ENCODE results near the gene BIN1. TPM values are rescaled to one million over a fixed set of nuclear protein-coding genes. Genes with fewer than 3 reads are reported as not detected.

BIN1 gene
- total RNA-seq, 1 experiment from 2014 or later: 42.5 TPM

GRCh38 chr2:127000937-127001336, 106.0 kb downstream of the BIN1 start:
- Mint-ChIP-seq H3K27me3 (ENCODE audit: low read depth) (no peaks in the 10 kb centered on the region), H3K36me3 (no peaks in the 10 kb centered on the region), H3K27ac (no peak overlapping the region), H3K4me3 (no peak overlapping the region), H3K4me1 (peaks cover 17% of the 10 kb centered on the region), H3K9me3 (no peaks in the 10 kb centered on the region)
- no peak for DNase-seq (ENCODE audit: low spot score)
- ChIA-PET POLR2A (no interaction called here), CTCF (no interaction called here)
- ATAC-seq: no peak
- no peak for TF ChIP-seq NR1H2 (CRISPR knock-in tag; IDR thresholded peaks at IDR 0.05)
- no peak for TF ChIP-seq MAX (CRISPR knock-in tag; IDR thresholded peaks at IDR 0.05)
- TF ChIP-seq GRHL2 (CRISPR knock-in tag; IDR thresholded peaks at IDR 0.05; ENCODE audit: insufficient replicate concordance, severe bottlenecking): no peak
- no peak for TF ChIP-seq FOXP4 (CRISPR knock-in tag; IDR thresholded peaks at IDR 0.05)
- TF ChIP-seq FOXJ3 (CRISPR knock-in tag; IDR thresholded peaks at IDR 0.05; ENCODE audit: borderline replicate concordance): no peak
- TF ChIP-seq PRRX2 (CRISPR knock-in tag; IDR thresholded peaks at IDR 0.05): no peak
- no peak for TF ChIP-seq ESRRA (CRISPR knock-in tag; IDR thresholded peaks at IDR 0.05; ENCODE audit: borderline replicate concordance)
- no peak for TF ChIP-seq ZNF425 (CRISPR knock-in tag; conservative IDR thresholded peaks at IDR 0.05)
- TF ChIP-seq IRF1 (CRISPR knock-in tag; IDR thresholded peaks at IDR 0.05): no peak
- no peak for TF ChIP-seq NFATC4 (CRISPR knock-in tag; IDR thresholded peaks at IDR 0.05)
- TF ChIP-seq TEAD4 (CRISPR knock-in tag; IDR thresholded peaks at IDR 0.05): no peak
- no peak for TF ChIP-seq EMX1 (CRISPR knock-in tag; IDR thresholded peaks at IDR 0.05)
- no peak for TF ChIP-seq ZNF263 (CRISPR knock-in tag; IDR thresholded peaks at IDR 0.05; ENCODE audit: low read depth)
- TF ChIP-seq MYBL2 (CRISPR knock-in tag; IDR thresholded peaks at IDR 0.05): no peak
- TF ChIP-seq NFYB (CRISPR knock-in tag; conservative IDR thresholded peaks at IDR 0.05; ENCODE audit: low read depth): no peak
- no peak for TF ChIP-seq SOX15 (CRISPR knock-in tag; IDR thresholded peaks at IDR 0.05)
- TF ChIP-seq SMAD4 (CRISPR knock-in tag; IDR thresholded peaks at IDR 0.05): no peak

GRCh38 chr2:127000194-127000593, 106.8 kb downstream of the BIN1 start:
- Mint-ChIP-seq H3K9me3 (no peaks in the 10 kb centered on the region), H3K27ac (no peak overlapping the region), H3K27me3 (ENCODE audit: low read depth) (no peaks in the 10 kb centered on the region), H3K4me3 (no peak overlapping the region), H3K36me3 (no peaks in the 10 kb centered on the region), H3K4me1 (peaks cover 15% of the 10 kb centered on the region)
- TF ChIP-seq GTF2I (CRISPR knock-in tag; conservative IDR thresholded peaks at IDR 0.05) (0 out of 2 replicates have a peak, but pooled peaks have one; percentile 72), E2F1 (CRISPR knock-in tag; IDR thresholded peaks at IDR 0.05) (no peak)
- no peak for DNase-seq (ENCODE audit: low spot score)
- POLR2A ChIA-PET: no interaction called here
- CTCF ChIA-PET: interaction anchor here (1.4 kb wide), 1 partner anchor 28 kb away, joined by 5 read pairs; no protein-coding TSS in a partner anchor
- ATAC-seq: no peak
